GM23338 (cell line): ENCODE results near the gene CRTC1.

Source experiments
- EZH2phosphoT487 ChIP-seq: fragments of 200-600 bp; sonication (generic); IDR thresholded peaks from one replicate; pipeline ENCODE4 v1.8.1; 2018; ENCODE audit warnings: antibody characterized with exemption; ENCODE audit not compliant: unreplicated experiment
- ZNF114 ChIP-seq: fragments of 250-450 bp; sonication (Bioruptor Pico); IDR thresholded peaks from 2 replicates; pipeline ENCODE4 v1.5.0; 2020; ENCODE audit warnings: mild to moderate bottlenecking, moderate library complexity
- TF ChIP-seq, protein P1 (sequence below), 2 experiments: fragments of 200-600 bp in 1 of 2; sonication (generic) in 1 of 2; conservative IDR thresholded peaks; 2 replicates each; pipeline versions ENCODE4 v1.5.1 to v1.6.1; 2016 to 2017; ENCODE audit warnings: antibody characterized with exemption in 2 of 2, low read depth in 2 of 2, mild to moderate bottlenecking in 2 of 2, moderate library complexity in 1 of 2

DNA sequence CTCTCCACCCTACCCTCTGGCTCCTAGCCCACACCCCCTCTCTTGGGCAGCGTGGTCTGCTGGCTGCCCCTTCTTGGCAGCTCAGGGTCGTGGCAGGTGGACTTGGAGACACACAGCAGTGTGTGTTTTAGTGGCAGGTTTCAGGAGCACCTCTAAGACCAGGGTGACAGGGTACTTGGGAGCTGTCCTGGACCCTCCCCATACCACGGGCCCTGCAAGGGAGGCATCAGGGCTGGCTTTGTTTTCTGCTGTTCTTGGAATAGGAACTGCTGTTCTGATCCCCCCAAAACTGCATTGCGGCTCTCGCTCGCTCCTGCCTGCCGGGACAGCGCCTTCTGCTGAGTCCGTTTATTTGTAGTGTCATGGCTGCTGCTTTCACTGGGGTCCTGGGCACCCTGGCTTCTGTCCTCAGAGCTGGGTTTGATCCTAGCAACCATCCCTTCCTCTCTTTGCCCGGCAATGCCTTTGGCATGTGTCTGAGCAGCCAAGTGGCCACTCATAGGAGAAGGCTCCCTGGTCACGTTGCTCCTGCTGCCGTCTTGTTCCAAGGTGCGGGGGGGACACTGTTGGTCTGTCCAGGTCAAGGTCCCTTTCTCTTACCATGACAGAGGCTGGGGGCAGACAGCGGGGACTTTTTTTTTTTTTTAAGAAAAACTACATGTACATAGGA is 95.5 kb downstream of the CRTC1 start:
- TF ChIP-seq, protein P1, sequence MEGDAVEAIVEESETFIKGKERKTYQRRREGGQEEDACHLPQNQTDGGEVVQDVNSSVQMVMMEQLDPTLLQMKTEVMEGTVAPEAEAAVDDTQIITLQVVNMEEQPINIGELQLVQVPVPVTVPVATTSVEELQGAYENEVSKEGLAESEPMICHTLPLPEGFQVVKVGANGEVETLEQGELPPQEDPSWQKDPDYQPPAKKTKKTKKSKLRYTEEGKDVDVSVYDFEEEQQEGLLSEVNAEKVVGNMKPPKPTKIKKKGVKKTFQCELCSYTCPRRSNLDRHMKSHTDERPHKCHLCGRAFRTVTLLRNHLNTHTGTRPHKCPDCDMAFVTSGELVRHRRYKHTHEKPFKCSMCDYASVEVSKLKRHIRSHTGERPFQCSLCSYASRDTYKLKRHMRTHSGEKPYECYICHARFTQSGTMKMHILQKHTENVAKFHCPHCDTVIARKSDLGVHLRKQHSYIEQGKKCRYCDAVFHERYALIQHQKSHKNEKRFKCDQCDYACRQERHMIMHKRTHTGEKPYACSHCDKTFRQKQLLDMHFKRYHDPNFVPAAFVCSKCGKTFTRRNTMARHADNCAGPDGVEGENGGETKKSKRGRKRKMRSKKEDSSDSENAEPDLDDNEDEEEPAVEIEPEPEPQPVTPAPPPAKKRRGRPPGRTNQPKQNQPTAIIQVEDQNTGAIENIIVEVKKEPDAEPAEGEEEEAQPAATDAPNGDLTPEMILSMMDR (conservative IDR thresholded peaks at IDR 0.05; ENCODE audit: low read depth in 2 of 2): no peak
- no peak for TF ChIP-seq ZNF114 (CRISPR knock-in tag)
- TF ChIP-seq EZH2phosphoT487: no peak
